DND-41 (cell line): ENCODE results near the gene JAZF1.

ENCODE experiments used
- ATAC-seq: fragments of 200-7000 bp; cut with Tn5 transposase; 3 replicates; pipeline ENCODE4 v1.9.1; 2021; ENCODE audit warnings: low read depth; ENCODE audit not compliant: insufficient read depth
- DNase-seq: peaks from one replicate; pipeline ENCODE4 v3.0.0-alpha.2; 2020
- H2AFZ ChIP-seq: 2 replicates; pipeline ENCODE4 v1.6.0; 2012; ENCODE audit warnings: low read depth, low read length
- H3K27ac ChIP-seq: 2 replicates; pipeline ENCODE4 v1.5.1; 2012; ENCODE audit warnings: low read length, inconsistent platforms
- H3K27me3 ChIP-seq: fragments of 200-600 bp; sonication (generic); 2 replicates; pipeline ENCODE4 v1.6.0; 2012; ENCODE audit warnings: low read length, mild to moderate bottlenecking, inconsistent platforms; ENCODE audit not compliant: insufficient read depth, poor library complexity
- H3K36me3 ChIP-seq: 2 replicates; pipeline ENCODE4 v1.5.1; 2012; ENCODE audit warnings: low read length, inconsistent platforms; ENCODE audit not compliant: insufficient read depth
- H3K4me1 ChIP-seq: 2 replicates; pipeline ENCODE4 v1.5.1; 2012; ENCODE audit warnings: mild to moderate bottlenecking, low read length; ENCODE audit not compliant: insufficient read depth
- H3K4me2 ChIP-seq: 2 replicates; pipeline ENCODE4 v1.6.0; 2012; ENCODE audit warnings: mild to moderate bottlenecking, moderate library complexity, low read length, inconsistent platforms; ENCODE audit not compliant: insufficient read depth
- H3K4me3 ChIP-seq, 2 experiments: fragments of 200-600 bp in 1 of 2; shearing (Covaris generic) in 1 of 2; 2 replicates each; pipeline ENCODE4 v1.5.1; 2012 to 2016; ENCODE audit warnings: inconsistent platforms in 2 of 2, low read length in 2 of 2, mild to moderate bottlenecking in 2 of 2, low read depth in 1 of 2, moderate library complexity in 1 of 2
- H3K79me2 ChIP-seq: 2 replicates; pipeline ENCODE4 v1.6.0; 2012; ENCODE audit warnings: low read length, inconsistent platforms; ENCODE audit not compliant: insufficient read depth
- H3K9ac ChIP-seq: 2 replicates; pipeline ENCODE4 v1.6.0; 2012; ENCODE audit warnings: low read depth, mild to moderate bottlenecking, inconsistent platforms, low read length, moderate library complexity
- H3K9me3 ChIP-seq: 2 replicates; pipeline ENCODE4 v1.5.1; 2012; ENCODE audit warnings: low read length, moderate library complexity, mild to moderate bottlenecking, inconsistent platforms; ENCODE audit not compliant: insufficient read depth, severe bottlenecking
- H4K20me1 ChIP-seq: 2 replicates; pipeline ENCODE4 v1.6.0; 2012; ENCODE audit warnings: low read length; ENCODE audit not compliant: insufficient read depth
- CTCF ChIP-seq: IDR thresholded peaks from 2 replicates; pipeline ENCODE4 v1.5.1; 2012; ENCODE audit warnings: borderline replicate concordance, low read length, moderate library complexity, mild to moderate bottlenecking; ENCODE audit not compliant: poor library complexity, severe bottlenecking; ENCODE audit errors: extremely low read depth
- EZH2 ChIP-seq: IDR thresholded peaks from 3 replicates; pipeline ENCODE4 v1.6.1; 2012; ENCODE audit warnings: borderline replicate concordance, low read depth, mild to moderate bottlenecking, moderate library complexity, low read length, inconsistent platforms; ENCODE audit not compliant: severe bottlenecking

Gene JAZF1

GRCh38 chr7:28006491-28006890, 174.1 kb downstream of the JAZF1 start:
- no peaks in the 10 kb centered on the region for H4K20me1 ChIP-seq
- H3K79me2 ChIP-seq: no peaks in the 10 kb centered on the region
- H2AFZ ChIP-seq: no peak overlapping the region
- no peak overlapping the region for H3K4me2 ChIP-seq
- no peak overlapping the region for H3K4me3 ChIP-seq
- no peaks in the 10 kb centered on the region for H3K27me3 ChIP-seq
- H3K27ac ChIP-seq: no peak overlapping the region
- TF ChIP-seq CTCF: no peak
- no peak for TF ChIP-seq EZH2
- ATAC-seq: no peak
- H3K36me3 ChIP-seq: no peaks in the 10 kb centered on the region
- H3K4me1 ChIP-seq: no peaks in the 10 kb centered on the region
- H3K9me3 ChIP-seq: no peaks in the 10 kb centered on the region
- H3K9ac ChIP-seq: no peak overlapping the region
- DNase-seq: no peak

GRCh38 chr7:28005847-28006231, 174.8 kb downstream of the JAZF1 start:
- TF ChIP-seq EZH2 (no peak), CTCF (no peak)
- no peaks in the 10 kb centered on the region for H3K9me3 ChIP-seq
- DNase-seq: no peak
- no peak overlapping the region for H3K9ac ChIP-seq
- no peaks in the 10 kb centered on the region for H4K20me1 ChIP-seq
- no peaks in the 10 kb centered on the region for H3K4me1 ChIP-seq
- H3K36me3 ChIP-seq: no peaks in the 10 kb centered on the region
- no peak overlapping the region for H3K4me2 ChIP-seq
- no peak overlapping the region for H3K27ac ChIP-seq
- no peak overlapping the region for H2AFZ ChIP-seq
- H3K79me2 ChIP-seq: no peaks in the 10 kb centered on the region
- no peak overlapping the region for H3K4me3 ChIP-seq
- no peaks in the 10 kb centered on the region for H3K27me3 ChIP-seq
- no peak for ATAC-seq

GRCh38 chr7:28005075-28005846, 175.3 kb downstream of the JAZF1 start:
- H2AFZ ChIP-seq: no peak overlapping the region
- H3K4me3 ChIP-seq: no peak overlapping the region
- no peak overlapping the region for H3K27ac ChIP-seq
- DNase-seq (no peak), ATAC-seq (no peak)
- no peak for TF ChIP-seq CTCF
- no peak for TF ChIP-seq EZH2
- H3K36me3 ChIP-seq: no peaks in the 10 kb centered on the region
- H3K79me2 ChIP-seq: no peaks in the 10 kb centered on the region
- H3K9ac ChIP-seq: no peak overlapping the region
- H3K4me1 ChIP-seq: no peaks in the 10 kb centered on the region
- H3K27me3 ChIP-seq: no peaks in the 10 kb centered on the region
- H4K20me1 ChIP-seq: no peaks in the 10 kb centered on the region
- no peaks in the 10 kb centered on the region for H3K9me3 ChIP-seq
- no peak overlapping the region for H3K4me2 ChIP-seq

DNA sequence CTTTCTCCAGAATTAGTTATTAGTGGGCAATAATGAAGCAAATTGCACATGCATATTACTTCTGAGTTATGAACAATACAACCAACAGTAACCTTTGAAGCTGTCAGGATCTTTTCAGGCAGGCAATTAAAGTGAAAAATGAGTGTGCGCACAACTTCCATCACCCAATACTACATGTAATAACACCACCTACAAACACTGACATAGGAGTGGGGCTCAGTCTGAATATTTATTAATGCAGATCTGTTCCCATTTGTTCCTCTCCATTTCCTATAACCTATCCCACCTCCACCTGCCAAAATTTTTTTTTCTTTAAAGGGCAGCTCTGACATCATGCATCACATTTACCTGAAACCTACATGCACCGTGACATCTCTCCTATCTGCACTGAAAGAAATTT, 177.2 kb downstream of the JAZF1 start:
- Histone ChIP-seq H3K4me2 (no peak overlapping the region), H3K27me3 (no peaks in the 10 kb centered on the region), H2AFZ (no peak overlapping the region), H3K9ac (no peak overlapping the region), H3K4me1 (no peaks in the 10 kb centered on the region), H4K20me1 (no peaks in the 10 kb centered on the region), H3K79me2 (no peaks in the 10 kb centered on the region), H3K9me3 (no peaks in the 10 kb centered on the region), H3K4me3 (no peak overlapping the region), H3K36me3 (no peaks in the 10 kb centered on the region), H3K27ac (no peak overlapping the region)
- DNase-seq: no peak
- ATAC-seq: no peak
- TF ChIP-seq CTCF (no peak), EZH2 (no peak)
